Measurements from ENCODE around the gene FAM168A.
"Not testable (repeated sequence)": the region's sequence is repeated elsewhere in the genome, so short reads cannot be mapped to it uniquely, and the experiment has no call there.

Gene FAM168A

GRCh38 chr11:73585834-73586575 is 11.9 kb downstream of the FAM168A start:
- Histone ChIP-seq H3K9me3 (ENCODE audit: insufficient read depth, low read length) (no peaks in the 10 kb centered on the region), H3K79me2 (ENCODE audit: insufficient read depth, low read length) (peaks cover 28% of the 10 kb centered on the region), H3K4me2 (ENCODE audit: low read depth, low read length, poor library complexity, severe bottlenecking) (no peak overlapping the region), H3K9me2 (replicated peaks; ENCODE audit: insufficient read depth, low read length) (no peaks in the 10 kb centered on the region), H4K20me1 (ENCODE audit: low read depth, low read length) (no peaks in the 10 kb centered on the region), H3K36me3 (ENCODE audit: low read length) (no peaks in the 10 kb centered on the region), H3K27me3 (ENCODE audit: low read length) (no peaks in the 10 kb centered on the region), H3F3A (ENCODE audit: insufficient read depth) (no peaks in the 10 kb centered on the region), H3K4me3 (ENCODE audit: insufficient read depth, low read length, poor library complexity, severe bottlenecking) (no peak overlapping the region), H3K27ac (ENCODE audit: low read depth, low read length) (no peak overlapping the region), H2AFZ (ENCODE audit: low read depth, low read length, severe bottlenecking) (no peak overlapping the region), H3K9ac (ENCODE audit: low read length) (no peak overlapping the region)
- TF ChIP-seq EZH2phosphoT487 (conservative IDR thresholded peaks at IDR 0.05; ENCODE audit: low read length), result no peak
- no peak for TF ChIP-seq CTCF (IDR thresholded peaks at IDR 0.05; ENCODE audit: insufficient read depth, low read length, poor library complexity, severe bottlenecking)

GRCh38 chr11:73584831-73585230 is 13.1 kb downstream of the FAM168A start:
- no peaks in the 10 kb centered on the region for H3K27me3 ChIP-seq (ENCODE audit: low read length)
- H3K9ac ChIP-seq (ENCODE audit: low read length), result no peak overlapping the region
- no peaks in the 10 kb centered on the region for H3K36me3 ChIP-seq (ENCODE audit: low read length)
- H3K9me3 ChIP-seq (ENCODE audit: insufficient read depth, low read length), result no peaks in the 10 kb centered on the region
- no peak overlapping the region for H3K4me2 ChIP-seq (ENCODE audit: low read depth, low read length, poor library complexity, severe bottlenecking)
- no peaks in the 10 kb centered on the region for H3F3A ChIP-seq (ENCODE audit: insufficient read depth)
- no peak overlapping the region for H3K4me3 ChIP-seq (ENCODE audit: insufficient read depth, low read length, poor library complexity, severe bottlenecking)
- H2AFZ ChIP-seq (ENCODE audit: low read depth, low read length, severe bottlenecking), result no peak overlapping the region
- peaks cover 25% of the 10 kb centered on the region; the same call in 1 of the 2 replicates for H3K79me2 ChIP-seq (ENCODE audit: insufficient read depth, low read length)
- no peak overlapping the region for H3K27ac ChIP-seq (ENCODE audit: low read depth, low read length)
- no peaks in the 10 kb centered on the region for H4K20me1 ChIP-seq (ENCODE audit: low read depth, low read length)
- TF ChIP-seq CTCF (IDR thresholded peaks at IDR 0.05; ENCODE audit: insufficient read depth, low read length, poor library complexity, severe bottlenecking) (no peak), EZH2phosphoT487 (conservative IDR thresholded peaks at IDR 0.05; ENCODE audit: low read length) (no peak)
- no peaks in the 10 kb centered on the region for H3K9me2 ChIP-seq (replicated peaks; ENCODE audit: insufficient read depth, low read length)

DNA sequence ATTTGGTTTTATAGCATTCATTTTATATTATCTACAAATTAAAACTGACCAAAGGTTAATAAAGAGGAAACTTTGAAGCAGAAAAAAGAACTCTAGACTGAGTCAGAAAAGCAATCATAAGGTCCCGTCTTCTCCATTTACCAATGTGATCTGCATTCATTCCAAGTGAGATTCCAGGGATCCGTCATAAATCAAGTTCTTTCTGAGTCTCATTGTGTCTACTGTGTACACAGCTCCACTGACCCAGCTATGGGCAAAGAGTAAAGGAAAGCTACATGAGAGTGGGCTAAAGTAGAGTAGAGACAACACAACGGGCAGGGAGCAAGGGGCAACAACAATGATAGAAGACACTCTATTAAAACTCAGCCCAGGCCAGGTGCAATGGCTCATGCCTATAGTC is 15.3 kb downstream of the FAM168A start:
- H2AFZ ChIP-seq (ENCODE audit: low read depth, low read length, severe bottlenecking), result no peak overlapping the region
- H3K4me2 ChIP-seq (ENCODE audit: low read depth, low read length, poor library complexity, severe bottlenecking), result no peak overlapping the region
- H3K79me2 ChIP-seq (ENCODE audit: insufficient read depth, low read length), result peaks cover 16% of the 10 kb centered on the region; the same call in 1 of the 2 replicates
- no peaks in the 10 kb centered on the region for H3K36me3 ChIP-seq (ENCODE audit: low read length)
- no peaks in the 10 kb centered on the region for H3K27me3 ChIP-seq (ENCODE audit: low read length)
- H4K20me1 ChIP-seq (ENCODE audit: low read depth, low read length), result no peaks in the 10 kb centered on the region
- TF ChIP-seq CTCF (IDR thresholded peaks at IDR 0.05; ENCODE audit: insufficient read depth, low read length, poor library complexity, severe bottlenecking), result no peak
- TF ChIP-seq EZH2phosphoT487 (conservative IDR thresholded peaks at IDR 0.05; ENCODE audit: low read length), result no peak
- no peaks in the 10 kb centered on the region for H3K9me2 ChIP-seq (replicated peaks; ENCODE audit: insufficient read depth, low read length)
- no peak overlapping the region for H3K9ac ChIP-seq (ENCODE audit: low read length)
- no peak overlapping the region for H3K4me3 ChIP-seq (ENCODE audit: insufficient read depth, low read length, poor library complexity, severe bottlenecking)
- H3F3A ChIP-seq (ENCODE audit: insufficient read depth), result no peaks in the 10 kb centered on the region
- no peak overlapping the region for H3K27ac ChIP-seq (ENCODE audit: low read depth, low read length)
- no peaks in the 10 kb centered on the region for H3K9me3 ChIP-seq (ENCODE audit: insufficient read depth, low read length)

DNA sequence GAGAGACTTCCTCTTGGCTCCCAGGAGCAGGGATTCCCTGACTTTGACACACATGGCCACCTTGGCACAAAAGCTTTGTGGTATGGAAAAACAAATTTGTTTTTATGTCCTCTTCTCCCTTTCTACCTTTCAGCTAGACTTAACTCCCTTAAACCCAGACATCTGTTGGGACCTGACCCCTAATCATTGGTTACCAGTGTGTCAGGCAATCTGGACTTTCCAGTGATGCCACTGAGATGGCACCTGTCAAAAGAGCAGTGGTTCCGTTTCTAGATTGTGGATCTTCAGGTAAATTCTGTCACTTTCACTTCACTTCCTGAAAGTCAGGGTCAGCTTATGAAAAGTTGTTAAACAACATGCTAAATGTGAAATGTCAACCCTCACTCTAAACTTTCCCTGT is 17.2 kb downstream of the FAM168A start:
- not testable (repeated sequence) for H3K27ac ChIP-seq (ENCODE audit: low read depth, low read length); H3K9ac ChIP-seq (ENCODE audit: low read length); H3K9me2 ChIP-seq (replicated peaks; ENCODE audit: insufficient read depth, low read length); H3K9me3 ChIP-seq (ENCODE audit: insufficient read depth, low read length); H4K20me1 ChIP-seq (ENCODE audit: low read depth, low read length); H3K27me3 ChIP-seq (ENCODE audit: low read length); H2AFZ ChIP-seq (ENCODE audit: low read depth, low read length, severe bottlenecking); H3K4me3 ChIP-seq (ENCODE audit: insufficient read depth, low read length, poor library complexity, severe bottlenecking); H3F3A ChIP-seq (ENCODE audit: insufficient read depth); H3K79me2 ChIP-seq (ENCODE audit: insufficient read depth, low read length); H3K4me2 ChIP-seq (ENCODE audit: low read depth, low read length, poor library complexity, severe bottlenecking); H3K36me3 ChIP-seq (ENCODE audit: low read length)
